Fibroblast of upper back skin (primary cell): ENCODE data around the gene GATA2.

Experiments
- DNase-seq: peaks from one replicate; pipeline ENCODE4 v3.0.0-alpha.2; 2013

Gene GATA2

GRCh38 chr3:128501431-128501830, 8.4 kb upstream of the GATA2 start:
- DNase-seq = no peak

GRCh38 chr3:128500556-128500955, 7.6 kb upstream of the GATA2 start:
- DNase-seq = no peak

- DNase-seq = peak; percentile 50
Observed at GRCh38 chr3:128499724-128500275, 6.8 kb upstream of the GATA2 start.

GRCh38 chr3:128498901-128499530, 6.0 kb upstream of the GATA2 start:
- no peak for DNase-seq

GRCh38 chr3:128498127-128498626, 5.2 kb upstream of the GATA2 start:
- DNase-seq = no peak

GRCh38 chr3:128497305-128498126, 4.5 kb upstream of the GATA2 start:
- no peak for DNase-seq

- DNase-seq = no peak
Observed at GRCh38 chr3:128496602-128497304, 3.8 kb upstream of the GATA2 start.

- DNase-seq = no peak
Observed at GRCh38 chr3:128496019-128496601, 3.1 kb upstream of the GATA2 start.

GRCh38 chr3:128495435-128495970, 2.5 kb upstream of the GATA2 start:
- no peak for DNase-seq

GRCh38 chr3:128494367-128494650, 1.3 kb upstream of the GATA2 start:
- DNase-seq = no peak

GRCh38 chr3:128493570-128494366, 767 bp upstream of the GATA2 start:
- DNase-seq = no peak

- DNase-seq = no peak
Observed at GRCh38 chr3:128491941-128492670, 895 bp downstream of the GATA2 start.

- no peak for DNase-seq
Observed at GRCh38 chr3:128491691-128491940, 1.4 kb downstream of the GATA2 start.

- no peak for DNase-seq
Observed at GRCh38 chr3:128490915-128491690, 1.9 kb downstream of the GATA2 start.

GRCh38 chr3:128490650-128490914, 2.4 kb downstream of the GATA2 start:
- no peak for DNase-seq

- DNase-seq = no peak
Observed at GRCh38 chr3:128489927-128490649, 2.9 kb downstream of the GATA2 start.

GRCh38 chr3:128489674-128489926, 3.4 kb downstream of the GATA2 start:
- DNase-seq = no peak

GRCh38 chr3:128488991-128489673, 3.9 kb downstream of the GATA2 start:
- no peak for DNase-seq

- no peak for DNase-seq
Observed at GRCh38 chr3:128488636-128488990, 4.4 kb downstream of the GATA2 start.
